ENCODE results near the gene SHISA7.
"Not testable (repeated sequence)": the region's sequence is repeated elsewhere in the genome, so short reads cannot be mapped to it uniquely, and the experiment has no call there.

The SHISA7 gene

DNA sequence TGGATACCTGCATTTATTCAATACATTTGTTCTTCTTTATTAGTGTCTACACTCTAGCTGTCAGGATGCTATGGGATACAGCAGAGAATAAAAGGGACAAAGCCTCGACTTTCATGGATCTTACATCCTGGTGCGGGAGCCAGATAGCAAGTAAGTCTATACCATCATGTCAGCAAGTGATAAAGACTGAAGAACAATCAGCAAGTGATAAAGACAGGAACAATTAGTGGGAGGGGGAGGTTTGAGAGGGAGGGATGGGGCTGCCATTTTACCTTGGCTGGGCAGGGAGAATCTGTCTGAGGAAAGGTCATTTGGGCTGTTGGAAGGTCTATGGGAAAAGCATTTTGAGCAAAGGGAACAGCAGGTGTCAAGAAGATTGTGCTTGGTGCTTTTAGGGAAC lies 32.9 kb downstream of the SHISA7 start:
- Histone ChIP-seq H3K27ac (no peak overlapping the region), H3K4me2 (no peak overlapping the region), H3K9me3 (replicated peaks in 1 of 11) (peaks cover 0 to 26% (median 17%) of the 10 kb centered on the region in 11 experiments; a peak in 15 of 22 replicates), H3K27me3 (no peaks in the 10 kb centered on the region), H3K9ac (no peak overlapping the region), H3K4me3 (no peak overlapping the region), H3K36me3 (peaks cover 9 to 17% (median 16%) of the 10 kb centered on the region in 11 experiments; a peak in 21 of 22 replicates), H3K4me1 (peaks cover 21 to 29% (median 23%) of the 10 kb centered on the region in 10 experiments), H4K20me1 (peaks cover 3 to 24% (median 18%) of the 10 kb centered on the region in 11 experiments; a peak in 21 of 22 replicates)
- TF ChIP-seq Cebpa-rat (IDR thresholded peaks at IDR 0.05), result no peak

DNA sequence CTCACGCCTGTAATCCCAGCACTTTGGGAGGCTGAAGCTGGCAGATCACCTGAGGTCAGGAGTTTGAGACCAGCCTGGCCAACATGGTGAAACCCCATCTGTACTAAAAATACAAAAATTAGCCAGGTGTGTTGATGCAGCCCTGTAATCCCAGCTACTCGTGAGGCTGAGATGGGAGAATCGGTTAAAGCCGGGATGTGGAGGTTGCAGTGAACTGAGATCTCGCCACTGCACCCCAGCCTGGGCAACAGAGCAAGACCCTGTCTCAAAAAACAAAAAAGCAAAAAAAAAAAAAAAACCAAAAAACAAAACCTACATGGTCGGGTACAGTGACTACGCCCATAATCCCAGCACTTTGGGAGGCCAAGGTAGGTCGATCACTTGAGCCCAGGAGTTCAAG lies 33.9 kb downstream of the SHISA7 start:
- H3K4me1 ChIP-seq, result peaks cover 30 to 38% (median 33%) of the 10 kb centered on the region in 10 experiments
- H3K9me3 ChIP-seq (replicated peaks in 1 of 11), result peaks cover 0 to 26% (median 17%) of the 10 kb centered on the region in 11 experiments; a peak in 15 of 22 replicates
- peak overlapping the region in 8 of 11 experiments; percentile 91 to 99 (median 97); a peak in 15 of 22 replicates for H3K27ac ChIP-seq
- not testable (repeated sequence) for H3K9ac ChIP-seq, H3K27me3 ChIP-seq
- peak overlapping the region in 2 of 11 experiments; percentile 76 to 88; a peak in 3 of 22 replicates for H3K4me2 ChIP-seq
- H3K36me3 ChIP-seq, result peaks cover 13 to 27% (median 25%) of the 10 kb centered on the region in 11 experiments
- H4K20me1 ChIP-seq, result peaks cover 3 to 34% (median 28%) of the 10 kb centered on the region in 11 experiments; a peak in 21 of 22 replicates
- H3K4me3 ChIP-seq, result peak overlapping the region in 1 of 10 experiments; percentile 52; a peak in 1 of 20 replicates

DNA sequence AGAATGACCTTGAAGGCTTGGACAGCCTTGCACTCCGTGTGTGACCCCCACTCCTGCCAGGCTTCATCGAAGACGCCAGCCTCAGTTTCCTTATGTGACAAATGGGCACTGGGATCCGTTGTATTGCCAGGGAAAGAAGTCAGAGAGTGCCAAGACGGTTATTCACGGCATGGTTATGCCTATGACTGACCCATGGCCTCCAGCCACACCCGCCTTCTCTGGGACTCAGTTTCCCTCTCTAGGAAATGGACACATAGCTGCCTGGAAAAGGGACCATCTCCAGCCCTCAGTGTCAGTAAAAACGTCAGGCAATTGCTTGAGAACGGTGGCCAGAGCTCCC lies 34.6 kb downstream of the SHISA7 start:
- Histone ChIP-seq H3K9me3 (replicated peaks in 1 of 11) (peaks cover 0 to 26% (median 17%) of the 10 kb centered on the region in 11 experiments; a peak in 15 of 22 replicates), H3K4me1 (peaks cover 36 to 41% (median 39%) of the 10 kb centered on the region in 10 experiments), H3K27me3 (no peaks in the 10 kb centered on the region), H3K9ac (peak overlapping the region; percentile 69 to 100 (median 79)), H3K4me2 (peak overlapping the region; percentile 44 to 88 (median 76)), H3K27ac (peak overlapping the region; percentile 91 to 99 (median 96)), H3K36me3 (peaks cover 18 to 34% (median 31%) of the 10 kb centered on the region in 11 experiments), H4K20me1 (peaks cover 3 to 41% (median 35%) of the 10 kb centered on the region in 11 experiments; a peak in 21 of 22 replicates), H3K4me3 (peak overlapping the region; percentile 14 to 98 (median 51); a peak in 18 of 20 replicates)
- TF ChIP-seq Cebpa-rat (IDR thresholded peaks at IDR 0.05), result no peak

DNA sequence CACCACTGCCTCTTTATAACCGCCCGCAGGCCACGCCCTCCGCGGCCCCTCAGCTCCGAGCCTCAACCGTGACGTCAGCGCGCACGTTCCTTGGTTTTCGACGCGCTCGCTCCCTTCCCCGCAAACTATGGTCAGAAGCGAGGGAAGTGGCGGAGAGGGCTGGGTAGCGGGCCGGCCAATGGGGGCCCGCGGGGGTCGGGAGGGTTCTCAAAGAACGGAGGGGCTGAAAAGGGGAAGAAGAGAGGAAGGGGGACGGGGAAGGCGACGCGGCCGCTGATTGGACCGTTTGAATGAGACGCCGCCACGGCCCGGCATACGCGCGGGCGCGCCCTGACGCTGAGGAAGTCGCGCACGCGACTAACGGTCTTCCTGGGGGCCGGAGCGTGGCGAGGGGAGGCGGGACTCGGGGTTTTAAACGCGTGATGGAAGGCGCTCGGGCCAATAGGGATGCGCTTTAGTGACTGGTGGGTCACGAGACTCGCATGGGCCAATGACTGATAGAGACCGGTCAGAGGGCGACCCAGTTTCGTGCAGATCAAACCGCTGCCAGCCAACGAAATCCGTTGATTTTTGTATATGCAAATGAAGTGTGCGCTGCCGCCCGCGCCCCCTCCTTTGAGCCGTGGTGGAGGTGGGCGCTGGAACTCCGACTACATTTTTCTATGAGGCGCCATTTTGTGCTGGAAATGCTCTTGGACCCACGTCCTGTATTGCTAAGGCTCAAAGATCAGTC lies 35.1 kb downstream of the SHISA7 start:
- peak overlapping the region; percentile 97 to 100 (median 99) for H3K9ac ChIP-seq
- H3K27me3 ChIP-seq, result no peaks in the 10 kb centered on the region
- H3K36me3 ChIP-seq, result peaks cover 23 to 39% (median 37%) of the 10 kb centered on the region in 11 experiments
- H3K4me2 ChIP-seq, result peak overlapping the region; percentile 44 to 100 (median 84)
- H3K27ac ChIP-seq, result peak overlapping the region; percentile 91 to 99 (median 96)
- H3K9me3 ChIP-seq (replicated peaks in 1 of 11), result peaks cover 0 to 26% (median 17%) of the 10 kb centered on the region in 11 experiments; a peak in 15 of 22 replicates
- peaks cover 8 to 46% (median 40%) of the 10 kb centered on the region in 11 experiments; a peak in 21 of 22 replicates for H4K20me1 ChIP-seq
- no peak for TF ChIP-seq Cebpa-rat (IDR thresholded peaks at IDR 0.05)
- peak overlapping the region; percentile 89 to 100 (median 98) for H3K4me3 ChIP-seq
- peaks cover 37 to 46% (median 44%) of the 10 kb centered on the region in 10 experiments for H3K4me1 ChIP-seq

DNA sequence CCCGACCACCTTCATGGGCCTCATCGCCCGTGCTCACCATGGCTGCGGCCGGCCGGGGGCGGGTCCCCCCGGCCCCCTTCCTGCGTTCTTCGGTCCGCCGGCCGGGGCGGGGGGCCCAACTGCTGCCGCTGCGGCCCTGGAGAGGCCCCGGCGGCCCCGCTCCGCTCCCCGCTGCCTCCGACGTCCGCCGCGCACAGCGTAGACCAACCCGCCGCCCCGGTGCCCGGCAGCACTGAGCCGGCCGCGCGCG lies 35.6 kb downstream of the SHISA7 start, which contains the start of gene UBE2S:
UBE2S (minus strand) TSS at position 239 of the 250 bp plus-strand sequence; CDS start at position 40, 199 bp downstream.
- Histone ChIP-seq H3K4me1 (peaks cover 40 to 51% (median 49%) of the 10 kb centered on the region in 10 experiments), H3K4me2 (peak within 1 kb of the TSS; percentile 92 to 100 (median 97)), H4K20me1 (peaks cover 13 to 51% (median 45%) of the 10 kb centered on the region in 11 experiments; a peak in 21 of 22 replicates), H3K36me3 (peaks cover 28 to 44% (median 41%) of the 10 kb centered on the region in 11 experiments), H3K4me3 (peak within 1 kb of the TSS; percentile 89 to 100 (median 98)), H3K9ac (peak within 1 kb of the TSS; percentile 97 to 100 (median 99)), H3K27ac (peak within 1 kb of the TSS; percentile 91 to 99 (median 96)), H3K9me3 (replicated peaks in 1 of 11) (peaks cover 0 to 26% (median 17%) of the 10 kb centered on the region in 11 experiments; a peak in 15 of 22 replicates)
- H3K27me3 ChIP-seq, result not testable (repeated sequence)

DNA sequence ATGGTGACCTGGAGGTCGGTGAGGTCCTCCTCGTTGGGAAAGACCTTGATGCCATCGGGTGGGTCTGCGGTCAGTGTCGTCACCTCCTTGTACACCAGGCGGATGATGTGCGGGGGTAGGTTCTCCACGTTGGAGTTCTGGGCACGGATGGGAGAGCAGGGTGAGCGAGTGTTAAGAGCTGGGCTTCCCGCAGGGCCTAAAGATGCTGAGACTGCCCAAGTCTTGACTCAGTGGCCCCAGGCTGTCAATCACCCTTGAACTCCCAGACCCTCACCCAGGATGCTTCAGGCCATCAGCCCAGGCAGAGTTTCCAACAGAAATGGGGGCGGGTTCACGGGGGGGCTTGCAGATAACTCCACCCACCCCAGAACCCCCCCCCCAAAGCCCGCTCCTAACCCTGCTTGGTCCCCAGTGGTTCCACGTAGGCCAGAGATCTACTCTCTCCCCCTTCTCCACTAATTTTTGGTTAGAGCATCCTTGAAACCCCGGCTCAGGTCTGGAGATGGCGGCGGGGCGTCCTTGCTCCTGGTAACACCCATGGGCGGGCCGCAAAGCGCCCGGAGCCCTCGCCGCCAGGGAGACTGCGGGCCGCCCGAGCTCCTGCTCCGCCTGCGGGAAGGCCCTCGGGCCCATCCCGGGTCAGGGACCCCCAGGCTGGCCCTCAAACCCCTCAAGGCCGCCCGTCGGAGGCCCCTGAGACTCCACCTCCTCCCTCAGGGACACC lies 36.1 kb downstream of the SHISA7 start:
- peaks cover 0 to 26% (median 17%) of the 10 kb centered on the region in 11 experiments; a peak in 15 of 22 replicates for H3K9me3 ChIP-seq (replicated peaks in 1 of 11)
- no peak for TF ChIP-seq Cebpa-rat (IDR thresholded peaks at IDR 0.05)
- H3K4me3 ChIP-seq, result peak overlapping the region; percentile 89 to 100 (median 98)
- H3K27ac ChIP-seq, result peak overlapping the region; percentile 91 to 99 (median 96)
- peaks cover 40 to 56% (median 54%) of the 10 kb centered on the region in 10 experiments for H3K4me1 ChIP-seq
- peaks cover 18 to 56% (median 50%) of the 10 kb centered on the region in 11 experiments; a peak in 21 of 22 replicates for H4K20me1 ChIP-seq
- peak overlapping the region; percentile 92 to 100 (median 97) for H3K4me2 ChIP-seq
- H3K36me3 ChIP-seq, result peaks cover 33 to 49% (median 46%) of the 10 kb centered on the region in 11 experiments
- no peaks in the 10 kb centered on the region for H3K27me3 ChIP-seq
- peak overlapping the region; percentile 97 to 100 (median 99) for H3K9ac ChIP-seq

DNA sequence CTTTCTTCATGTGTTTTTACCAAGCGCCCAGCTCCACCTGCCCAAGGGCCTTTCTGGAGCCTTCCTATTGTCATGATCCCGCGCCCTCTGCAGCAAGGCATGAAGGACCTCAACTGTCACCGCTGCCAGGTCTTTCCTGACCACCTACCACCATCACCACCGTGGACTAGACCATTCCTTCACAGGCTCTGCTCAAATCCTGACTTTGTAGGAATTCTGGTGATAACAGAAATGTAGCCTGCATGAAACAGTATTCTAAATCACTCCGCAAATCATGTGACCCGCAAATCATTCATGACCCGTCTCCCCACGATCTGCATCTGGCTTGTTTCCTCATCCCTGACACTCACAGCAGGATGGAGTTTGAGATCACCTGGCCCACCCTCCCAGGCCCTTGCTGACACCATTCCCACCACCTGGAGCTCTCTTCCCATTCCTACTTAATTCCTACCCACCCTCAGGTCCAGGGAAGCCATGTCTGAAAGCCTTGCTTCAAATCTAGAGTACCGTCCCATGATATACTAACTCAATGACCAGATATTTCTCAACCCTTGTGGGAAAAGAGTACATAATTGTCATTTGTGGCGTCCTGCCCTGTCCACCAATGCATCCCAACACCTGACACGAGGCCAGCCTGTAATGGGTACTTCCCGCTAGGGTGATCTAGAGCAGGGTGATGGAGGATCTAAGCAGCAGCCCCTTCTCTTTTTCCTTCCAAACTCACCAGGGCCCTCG lies 36.8 kb downstream of the SHISA7 start:
- H3K36me3 ChIP-seq, result peaks cover 39 to 56% (median 52%) of the 10 kb centered on the region in 11 experiments
- H3K4me1 ChIP-seq, result peaks cover 40 to 59% (median 56%) of the 10 kb centered on the region in 10 experiments
- H4K20me1 ChIP-seq, result peaks cover 24 to 63% (median 57%) of the 10 kb centered on the region in 11 experiments; a peak in 21 of 22 replicates
- H3K27ac ChIP-seq, result peak overlapping the region in 10 of 11 experiments; percentile 91 to 99 (median 96); a peak in 20 of 22 replicates
- H3K9ac ChIP-seq, result peak overlapping the region; percentile 97 to 100 (median 99)
- H3K9me3 ChIP-seq (replicated peaks in 1 of 11), result peaks cover 0 to 26% (median 17%) of the 10 kb centered on the region in 11 experiments; a peak in 15 of 22 replicates
- H3K4me2 ChIP-seq, result peak overlapping the region; percentile 92 to 100 (median 97)
- TF ChIP-seq Cebpa-rat (IDR thresholded peaks at IDR 0.05), result no peak
- H3K4me3 ChIP-seq, result peak overlapping the region; percentile 89 to 100 (median 98)
- no peaks in the 10 kb centered on the region for H3K27me3 ChIP-seq

DNA sequence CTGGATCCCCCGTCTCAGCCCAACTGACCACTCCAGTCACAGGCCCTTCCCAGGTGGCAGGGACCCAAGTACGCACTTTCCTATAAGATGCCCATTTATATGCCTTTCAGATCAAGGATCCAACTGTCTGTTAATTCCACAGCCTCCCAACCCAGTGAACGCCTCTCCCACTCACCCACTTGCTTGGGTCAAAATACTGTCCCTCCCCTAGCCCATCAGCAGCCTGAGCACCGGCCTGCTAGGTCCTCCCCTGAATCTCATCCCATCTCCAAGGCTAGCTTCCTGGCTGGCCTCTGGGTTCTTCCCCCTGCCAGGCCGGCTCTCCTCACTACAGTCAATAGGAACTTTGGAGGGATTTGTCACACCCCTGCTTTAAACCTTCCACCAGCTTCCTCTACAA lies 37.5 kb downstream of the SHISA7 start:
- no peak for TF ChIP-seq Cebpa-rat (IDR thresholded peaks at IDR 0.05)
- Histone ChIP-seq H3K4me2 (peak overlapping the region; percentile 92 to 100 (median 97)), H3K36me3 (peaks cover 43 to 62% (median 58%) of the 10 kb centered on the region in 11 experiments), H3K4me3 (peak overlapping the region; percentile 11 to 100 (median 98); a peak in 18 of 20 replicates), H3K9ac (peak overlapping the region; percentile 97 to 100 (median 99)), H4K20me1 (peaks cover 24 to 69% (median 63%) of the 10 kb centered on the region in 11 experiments; a peak in 21 of 22 replicates), H3K27me3 (no peaks in the 10 kb centered on the region), H3K4me1 (peaks cover 40 to 59% (median 56%) of the 10 kb centered on the region in 10 experiments), H3K9me3 (replicated peaks in 1 of 11) (peaks cover 0 to 22% (median 17%) of the 10 kb centered on the region in 11 experiments; a peak in 15 of 22 replicates), H3K27ac (peak overlapping the region in 2 of 11 experiments; percentile 96 to 99; a peak in 3 of 22 replicates)
